A549 (cell line): ENCODE measurements around the gene FBXW12. TPM values are rescaled to one million over a fixed set of nuclear protein-coding genes. Genes with fewer than 3 reads are reported as not detected.

Experiments
- ATAC-seq, 2 experiments: fragments of 200-7000 bp in 1 of 2; fragments of >200 bp in 1 of 2; cut with Nextera tagmentation in 1 of 2; cut with Tn5 transposase in 1 of 2; 3 replicates each; pipeline versions ENCODE4 v1.8.0 to v1.9.1; 2018 to 2020; ENCODE audit warnings: mild to moderate bottlenecking in 1 of 2, moderate library complexity in 1 of 2
- CTCF ChIA-PET: fragments of 300-600 bp; sonication (Branson Sonifier 250); formaldehyde crosslinking; extraction: SDS; loops from one replicate; lab custom pipeline; 2021; ENCODE audit warnings: antibody characterized with exemption, inconsistent platforms; lab: Yijun Ruan, JAX
- POLR2A ChIA-PET: fragments of 350-600 bp; formaldehyde crosslinking; extraction: SDS; loops from one replicate; lab custom pipeline; 2021; ENCODE audit warnings: antibody characterized with exemption, inconsistent platforms; lab: Yijun Ruan, JAX
- DNase-seq, 2 experiments: peaks; one replicate each; pipeline versions ENCODE4 v3.0.0 to v3.0.0-alpha.2; 2011 to 2016; ENCODE audit warnings: low read depth in 1 of 2, low spot score in 1 of 2
- FAIRE-seq: peaks from 2 replicates; lab custom pipeline; 2011; peaks lifted over from hg19 to GRCh38; lab: Jason Lieb, UNC
- H3K27ac ChIP-seq, 2 experiments: fragments of >200 bp; sonication (Bioruptor Twin); formaldehyde crosslinking; 3 replicates each; pipeline ENCODE4 v1.5.1; 2016 to 2017
- H3K4me1 ChIP-seq: fragments of >200 bp; sonication (Bioruptor Twin); formaldehyde crosslinking; 3 replicates; pipeline ENCODE4 v1.6.1; 2016
- H3K4me2 ChIP-seq: fragments of >200 bp; sonication (Bioruptor Twin); formaldehyde crosslinking; 3 replicates; pipeline ENCODE4 v1.6.1; 2016
- H3K4me3 ChIP-seq: fragments of >200 bp; sonication (Bioruptor Twin); formaldehyde crosslinking; 3 replicates; pipeline ENCODE4 v1.5.1; 2016
- H3K9me3 ChIP-seq: fragments of >200 bp; sonication (Bioruptor Twin); formaldehyde crosslinking; 3 replicates; pipeline ENCODE4 v1.6.1; 2016
- ATOH8 ChIP-seq: fragments of 250-450 bp; sonication (Bioruptor Pico); IDR thresholded peaks from 2 replicates; pipeline ENCODE4 v1.5.0; 2020; ENCODE audit warnings: low read depth, mild to moderate bottlenecking, moderate library complexity
- BCL3 ChIP-seq: fragments of >200 bp; sonication (Bioruptor Twin); formaldehyde crosslinking; IDR thresholded peaks from 3 replicates; pipeline ENCODE4 v1.6.1; 2016
- ESRRA ChIP-seq: fragments of 150-350 bp; IDR thresholded peaks from 2 replicates; pipeline ENCODE4 v1.6.1; 2014; ENCODE audit warnings: mild to moderate bottlenecking, low read length, borderline replicate concordance
- FOXS1 ChIP-seq: fragments of 250-450 bp; sonication (Bioruptor Pico); IDR thresholded peaks from 2 replicates; pipeline ENCODE4 v1.5.0; 2020; ENCODE audit warnings: mild to moderate bottlenecking, moderate library complexity
- GATA3 ChIP-seq: IDR thresholded peaks from 2 replicates; pipeline ENCODE4 v1.6.1; 2012; ENCODE audit warnings: borderline replicate concordance
- HES2 ChIP-seq: fragments of >200 bp; sonication (Bioruptor Twin); formaldehyde crosslinking; IDR thresholded peaks from 2 replicates; pipeline ENCODE4 v1.6.1; 2016
- HEYL ChIP-seq: fragments of 250-450 bp; sonication (Bioruptor Pico); IDR thresholded peaks from 2 replicates; pipeline ENCODE4 v1.8.0; 2021; ENCODE audit warnings: mild to moderate bottlenecking, moderate library complexity
- HMGXB4 ChIP-seq: fragments of 250-450 bp; sonication (Bioruptor Pico); IDR thresholded peaks from 2 replicates; pipeline ENCODE4 v1.5.0; 2021; ENCODE audit warnings: mild to moderate bottlenecking, moderate library complexity, borderline replicate concordance
- JUNB ChIP-seq: fragments of >200 bp; sonication (Bioruptor Twin); formaldehyde crosslinking; IDR thresholded peaks from 2 replicates; pipeline ENCODE4 v1.6.1; 2016
- MAX ChIP-seq: IDR thresholded peaks from 2 replicates; pipeline ENCODE4 v1.6.1; 2012
- MAZ ChIP-seq: fragments of 150-350 bp; IDR thresholded peaks from 2 replicates; pipeline ENCODE4 v1.6.1; 2014; ENCODE audit warnings: antibody characterized with exemption, low read depth, low read length, borderline replicate concordance
- NPAS2 ChIP-seq: fragments of 250-450 bp; sonication (Bioruptor Pico); IDR thresholded peaks from 2 replicates; pipeline ENCODE4 v1.8.0; 2022; ENCODE audit warnings: mild to moderate bottlenecking, moderate library complexity, borderline replicate concordance
- RAD21 ChIP-seq, 2 experiments: fragments of >200 bp in 1 of 2; sonication (Bioruptor Twin) in 1 of 2; formaldehyde crosslinking in 1 of 2; IDR thresholded peaks in 1 of 2; conservative IDR thresholded peaks in 1 of 2; 2 replicates in 1 of 2; 3 replicates in 1 of 2; pipeline ENCODE4 v1.6.1; 2012 to 2018; ENCODE audit warnings: inconsistent platforms in 1 of 2
- REST ChIP-seq: fragments of 200-600 bp; sonication (generic); IDR thresholded peaks from 2 replicates; pipeline ENCODE4 v1.6.1; 2016; ENCODE audit warnings: antibody characterized with exemption, mild to moderate bottlenecking, moderate library complexity
- RNF2 ChIP-seq: fragments of 200-600 bp; sonication (generic); IDR thresholded peaks from 2 replicates; pipeline ENCODE4 v1.6.1; 2016; ENCODE audit warnings: low read depth, mild to moderate bottlenecking, antibody characterized with exemption, moderate library complexity, borderline replicate concordance
- SMC3 ChIP-seq: fragments of >200 bp; sonication (Bioruptor Twin); formaldehyde crosslinking; IDR thresholded peaks from 3 replicates; pipeline ENCODE4 v1.6.1; 2018; ENCODE audit warnings: inconsistent platforms
- SREBF2 ChIP-seq: fragments of 450-650 bp; IDR thresholded peaks from 2 replicates; pipeline ENCODE4 v1.6.1; 2014; ENCODE audit warnings: mild to moderate bottlenecking, moderate library complexity
- USF2 ChIP-seq: fragments of 450-650 bp; IDR thresholded peaks from 2 replicates; pipeline ENCODE4 v1.6.1; 2014; ENCODE audit warnings: antibody characterized with exemption
- ZSCAN20 ChIP-seq: fragments of 250-450 bp; sonication (Bioruptor Pico); IDR thresholded peaks from 2 replicates; pipeline ENCODE4 v1.8.0; 2022; ENCODE audit warnings: mild to moderate bottlenecking, moderate library complexity
- WGBS: methylation state at CpG from one replicate; pipeline ENCODE4 v1.1.6; 2017; ENCODE audit errors: missing lambda C conversion rate; 5-methylcytosine and 5-hydroxymethylcytosine counted together
- polyA plus RNA-seq, 4 experiments: library from polyadenylated mRNA; depleted of rRNA in 3 of 4; stranded (reverse); fragments of >200 nt; fragmentation: RNase III in 1 of 4; extraction: RNeasy Plus Mini Kit Qiagen cat#74134 plus additional on column Dnase treatment in 1 of 4; gene quantifications; 2 replicates in 3 of 4; 3 replicates in 1 of 4; pipeline ENCODE4 v1.2.3, GENCODE V29; 2011 to 2017

Gene FBXW12
- polyA plus RNA-seq, 2 of the 4 experiments (the other 2 are of a cell fraction): not detected

GRCh38 chr3:48425281-48425812 is 53.3 kb downstream of the FBXW12 start:
- no peak for TF ChIP-seq NPAS2 (CRISPR knock-in tag)
- no peak for TF ChIP-seq USF2
- whole genome bisulfite sequencing: 78% methylated on average over 4 of the region's 13 CpGs
- POLR2A ChIA-PET: no interaction called here
- Histone ChIP-seq H3K9me3 (no peaks in the 10 kb centered on the region), H3K4me3 (no peak overlapping the region), H3K4me2 (no peak overlapping the region), H3K4me1 (peaks cover 33% of the 10 kb centered on the region), H3K27ac (no peak overlapping the region)
- ATAC-seq: no peak
- FAIRE-seq: no peak
- no peak for DNase-seq
- CTCF ChIA-PET: interaction anchor here (1.8 to 31.5 kb wide), 3 partner anchors 6 to 152 kb away, joined by 4 to 488 read pairs (median 488); partner anchors contain the start of gene PLXNB1

- no peak for TF ChIP-seq HMGXB4 (CRISPR knock-in tag)
- no peak for TF ChIP-seq HEYL
- TF ChIP-seq SMC3: no peak
- no peak for TF ChIP-seq ZSCAN20 (CRISPR knock-in tag)
- no peak for TF ChIP-seq MAX
- TF ChIP-seq BCL3: no peak
- no peak for TF ChIP-seq GATA3
- no peak for TF ChIP-seq RNF2
- no peak for TF ChIP-seq SREBF2
- TF ChIP-seq HES2: no peak
- TF ChIP-seq USF2: no peak
- no peak for TF ChIP-seq JUNB
- TF ChIP-seq RAD21 (conservative IDR thresholded peaks at IDR 0.05 in 1 of 2, IDR thresholded peaks at IDR 0.05 in 1 of 2): no peak
- TF ChIP-seq MAZ: no peak
- no peak for TF ChIP-seq ATOH8 (CRISPR knock-in tag)
- TF ChIP-seq REST: no peak
- TF ChIP-seq FOXS1 (CRISPR knock-in tag): no peak
- no peak for TF ChIP-seq ESRRA
- TF ChIP-seq NPAS2 (CRISPR knock-in tag): no peak
- no peak for DNase-seq
- POLR2A ChIA-PET: no interaction called here
- CTCF ChIA-PET: interaction anchor here (1.8 to 31.5 kb wide), 3 partner anchors 5 to 153 kb away, joined by 4 to 488 read pairs (median 488); partner anchors contain the start of gene PLXNB1
- ATAC-seq: no peak
- FAIRE-seq: no peak
- H3K4me2 ChIP-seq: no peak overlapping the region
- H3K9me3 ChIP-seq: no peaks in the 10 kb centered on the region
- 0 out of 6 replicates have a peak overlapping the region, but pooled peaks of 1 of the 2 experiments have one; percentile 26 for H3K27ac ChIP-seq
- H3K4me1 ChIP-seq: peaks cover 42% of the 10 kb centered on the region
- 60% methylated on average over 4 of the region's 11 CpGs for WGBS
- no peak overlapping the region for H3K4me3 ChIP-seq
These were observed 54.4 kb downstream of the FBXW12 start for GRCh38 chr3:48426401-48426909.
